ENCODE data around the gene THAP5.
"Not testable (repeated sequence)": the region's sequence is repeated elsewhere in the genome, so short reads cannot be mapped to it uniquely, and the experiment has no call there.

Gene THAP5

DNA sequence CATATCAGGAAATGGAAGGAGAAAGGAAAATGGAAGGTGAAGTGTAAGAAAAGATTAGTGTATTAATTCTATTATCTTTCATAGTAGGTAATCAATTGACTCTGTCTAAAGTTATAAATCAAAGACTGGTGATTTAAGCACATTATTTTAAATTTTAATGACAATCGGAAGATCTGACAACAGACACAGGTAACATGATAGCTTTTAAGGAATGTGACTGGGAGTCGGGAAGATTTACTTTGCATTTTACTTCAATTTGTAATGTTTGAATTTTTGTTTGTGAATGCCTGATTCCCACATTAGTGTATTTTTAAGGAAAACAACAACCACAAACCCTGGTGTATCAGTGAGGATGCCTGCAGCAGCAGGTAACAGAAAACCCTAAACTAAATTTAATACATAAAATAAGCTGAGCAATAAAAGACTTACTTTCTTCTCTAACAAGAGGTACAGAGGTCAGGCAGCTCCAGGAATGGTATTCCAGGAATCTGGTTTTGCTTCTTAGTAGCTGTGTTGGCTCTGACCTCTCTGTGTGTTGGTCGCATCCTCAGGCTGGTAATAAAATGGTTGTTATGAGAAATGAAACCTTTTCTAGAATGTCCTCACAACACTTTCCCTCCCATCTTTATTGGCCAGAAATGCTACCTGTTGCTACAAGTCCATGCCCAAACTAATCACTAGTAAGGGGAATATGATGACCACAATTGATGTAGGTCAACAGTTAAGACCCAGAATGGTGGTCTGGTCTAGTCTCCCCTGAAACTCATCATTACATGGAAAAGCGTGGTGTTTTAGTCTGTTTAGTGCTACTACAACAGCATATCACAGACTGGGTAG is 12.4 kb upstream of the THAP5 start:
- DNase-seq: no peak

DNA sequence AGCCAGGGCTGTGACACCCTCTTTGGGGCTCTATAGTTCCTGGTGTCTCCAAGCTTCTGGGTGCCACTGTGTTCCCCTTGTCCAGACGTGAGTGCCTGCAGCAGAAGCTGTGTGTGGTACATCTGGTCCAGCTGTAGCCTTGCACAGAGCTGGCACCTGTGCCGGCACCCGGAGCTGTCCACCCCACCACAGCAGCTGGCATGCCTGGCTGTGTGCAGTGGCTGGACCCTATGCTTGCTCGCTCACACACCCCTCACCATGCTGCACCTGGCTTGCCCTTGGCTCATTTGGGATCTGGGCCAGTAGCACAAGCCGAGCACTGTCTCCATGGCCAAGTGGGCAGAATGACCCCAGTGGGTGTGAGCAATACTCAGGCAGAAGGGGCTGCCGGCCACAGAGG is 10.8 kb upstream of the THAP5 start:
- DNase-seq: no peak

DNA sequence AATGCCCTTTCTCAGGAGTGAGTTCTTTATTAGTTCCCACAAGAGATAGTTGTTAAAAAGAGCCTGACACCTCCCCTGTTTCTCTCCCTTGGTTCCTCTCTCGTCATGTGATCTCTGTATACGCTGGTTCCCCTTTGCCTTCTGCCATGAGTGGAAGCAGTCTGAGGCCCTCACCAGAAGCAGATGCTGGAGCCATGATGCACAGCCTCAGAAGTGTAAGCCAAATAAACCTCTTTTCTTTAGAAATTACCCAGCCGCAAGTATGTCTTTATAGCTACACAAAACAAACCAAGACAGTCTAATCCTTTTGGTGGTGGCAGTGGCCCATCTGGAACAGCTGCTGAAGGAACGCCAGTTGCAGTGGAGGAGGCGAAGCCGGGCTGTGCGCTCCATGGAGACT is 9.4 kb upstream of the THAP5 start:
- DNase-seq: no peak

DNA sequence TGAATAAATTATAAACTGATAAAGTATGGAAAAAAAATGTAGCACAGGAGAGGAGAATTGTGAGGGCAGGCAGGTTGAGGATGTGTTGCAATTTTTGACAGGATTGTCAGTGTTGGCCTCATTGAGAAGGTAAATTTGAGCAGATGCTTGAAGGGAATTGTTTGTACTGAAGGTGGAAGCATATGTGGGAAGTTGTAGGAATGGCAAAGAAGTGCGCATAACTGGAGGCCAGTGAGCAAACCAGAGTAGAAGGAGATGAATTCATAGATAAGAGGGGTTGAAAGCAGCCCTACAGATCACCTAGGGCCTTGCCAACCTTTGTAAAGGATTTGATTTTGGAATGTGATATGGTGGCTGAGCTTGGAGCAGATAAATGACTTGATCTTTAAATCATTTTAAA is 6.6 kb upstream of the THAP5 start:
- no peak for DNase-seq

DNA sequence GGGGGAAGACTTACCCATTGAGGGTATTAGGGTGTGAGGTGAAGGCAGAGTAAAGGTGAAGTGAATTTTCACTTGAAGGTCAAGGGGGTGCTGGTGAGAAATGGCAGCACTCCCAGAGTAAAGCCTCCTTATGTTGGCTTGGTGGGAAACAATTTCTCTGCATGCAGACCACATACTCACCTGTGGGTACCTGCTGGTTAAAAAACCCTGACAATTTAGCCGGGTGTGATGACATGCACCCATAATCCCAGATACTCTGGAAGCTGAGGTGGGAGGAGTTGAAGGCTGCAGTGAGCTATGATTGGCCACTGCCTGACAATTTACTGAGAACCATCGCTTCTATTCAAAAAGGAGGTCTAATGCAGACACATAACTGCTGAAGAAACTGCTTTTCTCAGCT is 5.7 kb upstream of the THAP5 start:
- DNase-seq: no peak

DNA sequence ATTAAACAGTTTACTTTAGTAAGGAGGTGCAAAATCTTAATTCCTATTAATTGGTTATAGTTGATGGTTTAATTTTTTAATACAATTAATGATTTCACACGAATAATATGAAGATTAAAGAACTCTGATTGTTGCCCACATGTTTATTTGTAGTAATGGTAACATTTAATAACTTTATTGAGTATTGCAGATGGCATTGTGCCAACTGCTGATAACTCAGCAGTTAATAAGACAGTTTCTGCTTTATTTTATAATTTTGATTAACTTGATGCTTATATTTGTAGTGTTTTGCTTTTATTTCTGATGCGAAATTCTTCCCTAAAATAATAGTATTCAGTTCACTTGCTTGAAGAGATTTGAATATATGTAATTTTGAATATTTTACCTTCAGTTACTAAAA is 3.0 kb upstream of the THAP5 start:
- DNase-seq: no peak

DNA sequence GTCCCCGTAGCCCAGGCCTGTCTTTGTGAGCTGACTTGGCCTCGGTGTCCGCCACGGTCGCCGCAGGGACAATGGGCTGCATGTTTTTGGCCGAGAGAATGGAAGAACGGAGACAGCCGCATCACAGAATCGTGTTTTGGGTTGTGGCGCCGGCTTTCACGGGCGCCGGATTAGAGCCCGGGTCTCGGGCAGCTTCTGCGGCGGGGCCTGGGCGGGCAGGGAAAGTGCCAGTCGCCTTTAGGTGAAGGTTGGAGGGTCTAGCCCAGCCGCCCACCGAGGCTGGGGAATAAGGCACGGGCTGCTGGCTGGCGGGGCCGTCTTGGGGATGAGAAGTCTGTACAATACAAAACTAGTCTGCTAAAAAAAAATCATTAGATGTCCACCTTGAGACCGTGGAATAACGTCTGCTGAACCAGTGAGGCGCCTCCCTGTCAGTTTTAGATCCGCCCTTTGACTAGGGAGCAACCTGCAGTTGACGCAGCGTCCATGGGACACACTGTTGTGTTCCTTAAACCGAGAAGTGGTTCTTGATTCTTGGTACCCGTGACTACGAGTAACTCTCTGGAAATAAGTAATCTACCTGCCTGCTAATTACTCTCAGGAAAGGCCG is 745 bp upstream of the THAP5 start:
- DNase-seq: peak; percentile 18 to 25

DNA sequence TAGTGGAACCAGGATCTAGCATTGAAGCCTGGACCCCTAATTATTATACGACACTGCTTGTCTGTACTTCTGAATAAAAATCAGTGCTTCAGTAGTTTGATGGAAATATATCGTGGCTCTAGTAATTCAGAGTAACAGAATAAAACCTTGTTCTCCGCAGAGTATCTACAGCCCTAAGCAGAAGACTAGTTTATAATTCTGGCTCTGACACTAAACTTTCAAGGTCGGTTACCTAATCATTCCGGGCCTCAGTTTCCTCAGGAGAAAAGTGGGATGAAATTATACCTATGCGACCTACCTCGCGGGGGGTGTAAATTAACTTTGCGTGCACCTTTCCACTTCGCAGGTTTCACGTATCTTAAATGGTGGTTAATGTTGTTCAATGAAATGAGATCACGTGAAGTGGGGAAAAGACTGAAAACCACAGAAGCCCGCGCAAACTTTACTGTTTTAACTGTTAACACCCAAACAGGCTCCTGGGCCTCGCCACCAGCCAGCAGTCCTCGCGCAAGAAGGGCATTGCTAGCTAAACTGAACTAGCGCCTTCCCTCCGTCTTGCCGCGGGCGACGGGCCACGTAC is 615 bp downstream of the THAP5 start:
- DNase-seq: peak in 1 of 2 experiments; percentile 32

DNA sequence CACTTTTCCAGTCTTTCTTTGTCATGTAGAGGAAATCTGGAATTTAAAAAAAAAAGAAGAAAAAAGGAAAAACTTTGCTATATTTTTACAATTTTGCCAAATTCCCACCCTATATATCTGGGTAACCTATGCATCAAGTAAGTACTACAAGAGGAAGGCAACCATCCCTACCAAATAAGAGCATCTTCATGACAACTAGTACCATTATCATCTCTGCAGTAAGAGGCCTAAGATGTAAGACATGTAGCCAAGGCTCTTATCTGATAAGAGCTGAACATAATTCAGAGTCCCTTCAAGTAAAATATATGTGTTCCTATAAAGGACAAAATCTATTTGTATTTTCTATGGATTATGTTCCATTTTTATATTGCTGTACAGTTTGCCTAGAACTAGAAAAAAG is 3.5 kb downstream of the THAP5 start:
- no peak for DNase-seq

DNA sequence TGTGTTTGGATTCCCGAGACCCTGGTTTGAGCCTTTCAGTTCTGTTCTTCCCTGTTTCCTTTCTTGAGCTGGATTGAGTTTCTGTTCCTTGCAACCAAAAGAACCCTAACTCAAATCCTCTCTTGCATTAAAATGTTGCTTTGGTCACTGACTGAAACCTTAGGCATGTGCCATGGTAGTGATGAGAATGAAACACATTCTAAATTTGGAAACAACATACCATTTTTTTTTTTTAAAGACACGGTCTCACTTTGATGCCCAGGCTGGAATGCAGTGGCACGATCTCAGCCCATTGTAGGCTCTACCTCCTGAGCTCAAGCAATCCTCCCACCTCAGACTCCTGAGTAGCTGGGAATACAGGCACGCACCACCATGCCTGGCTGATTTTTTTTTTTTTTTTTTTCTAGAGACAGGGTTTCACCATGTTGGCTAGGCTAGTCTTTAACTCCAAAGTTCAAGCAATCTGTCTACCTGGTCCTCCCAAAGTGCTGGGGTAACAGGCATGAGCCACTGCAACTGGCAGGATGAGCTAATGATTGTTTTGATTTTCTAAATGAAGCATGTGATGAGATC is 8.4 kb downstream of the THAP5 start:
- DNase-seq: no peak

DNA sequence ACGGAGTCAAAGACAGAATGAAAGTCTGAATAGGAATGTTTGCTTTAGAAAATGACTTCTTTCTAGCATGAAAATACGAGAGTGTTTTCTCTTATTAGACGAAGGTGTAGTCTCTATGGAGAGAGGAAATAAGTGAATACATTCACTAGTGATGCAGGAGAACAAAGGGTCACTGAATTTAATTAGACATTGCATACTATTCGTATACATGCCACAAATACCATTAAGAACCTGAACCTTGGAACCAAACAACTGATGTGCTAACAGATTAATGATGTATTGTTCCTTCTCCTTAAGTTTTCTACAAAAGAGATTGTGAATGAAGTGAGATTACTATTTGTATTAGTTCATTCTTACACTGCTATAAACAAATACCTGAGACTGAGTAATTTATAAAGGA is 10.3 kb downstream of the THAP5 start:
- no peak for DNase-seq

DNA sequence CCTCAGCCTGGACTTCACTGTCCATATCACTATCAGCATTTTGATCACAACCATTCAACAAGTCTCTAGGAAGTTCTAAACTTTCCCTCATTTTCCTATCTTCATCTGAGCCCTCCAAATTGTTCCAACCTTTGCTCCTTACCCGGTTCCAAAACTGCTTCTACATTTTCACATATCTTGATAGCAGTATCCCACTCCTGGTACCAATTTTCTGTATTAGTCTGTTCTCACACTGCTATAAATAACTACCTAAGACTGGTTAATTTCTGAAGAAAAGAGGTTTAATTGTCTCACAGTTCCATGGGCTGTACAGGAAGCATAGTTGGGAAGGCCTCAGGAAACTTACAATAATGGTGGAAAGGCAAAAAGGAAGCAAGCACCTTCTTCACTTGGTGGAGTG is 11.9 kb downstream of the THAP5 start:
- no peak for DNase-seq

DNA sequence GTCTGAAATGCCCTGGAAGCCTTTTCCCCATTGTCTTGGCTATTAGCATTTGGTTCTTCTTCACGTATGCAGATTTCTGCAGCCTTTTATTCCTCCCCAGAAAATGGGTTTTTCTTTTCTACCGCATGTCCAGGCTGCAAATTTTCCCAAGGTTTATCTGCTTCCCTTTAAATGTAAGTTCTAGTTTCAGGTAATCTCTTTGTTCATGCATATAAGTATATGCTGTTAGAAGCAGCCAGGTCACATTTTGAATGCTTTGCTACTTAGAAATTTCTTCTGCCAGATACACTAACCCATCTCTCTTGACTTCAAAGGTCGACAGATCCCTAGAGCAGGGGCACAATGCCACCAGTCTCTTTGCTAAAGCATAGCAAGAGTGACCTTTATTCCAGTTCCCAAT is 12.3 kb downstream of the THAP5 start:
- DNase-seq: no peak

DNA sequence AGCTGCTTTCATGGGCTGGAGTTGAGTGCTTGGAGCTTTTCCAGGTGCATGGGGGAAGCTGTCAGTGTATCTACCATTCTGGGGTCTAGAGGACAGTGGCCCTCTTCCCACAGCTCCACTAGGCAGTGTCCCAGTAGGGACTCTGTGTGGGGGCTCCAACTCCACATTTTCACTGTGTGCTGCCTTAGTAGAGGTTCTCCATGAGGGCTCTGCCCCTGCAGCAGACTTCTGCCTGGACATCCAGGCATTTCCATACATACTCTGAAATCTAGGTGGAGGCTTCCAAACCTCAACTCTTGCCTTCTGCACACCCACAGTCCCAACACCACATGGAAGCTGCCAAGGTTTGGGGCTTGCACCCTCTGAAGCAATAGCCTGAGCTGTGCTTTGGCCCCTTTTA is 12.8 kb downstream of the THAP5 start:
- not testable (repeated sequence) for DNase-seq

DNA sequence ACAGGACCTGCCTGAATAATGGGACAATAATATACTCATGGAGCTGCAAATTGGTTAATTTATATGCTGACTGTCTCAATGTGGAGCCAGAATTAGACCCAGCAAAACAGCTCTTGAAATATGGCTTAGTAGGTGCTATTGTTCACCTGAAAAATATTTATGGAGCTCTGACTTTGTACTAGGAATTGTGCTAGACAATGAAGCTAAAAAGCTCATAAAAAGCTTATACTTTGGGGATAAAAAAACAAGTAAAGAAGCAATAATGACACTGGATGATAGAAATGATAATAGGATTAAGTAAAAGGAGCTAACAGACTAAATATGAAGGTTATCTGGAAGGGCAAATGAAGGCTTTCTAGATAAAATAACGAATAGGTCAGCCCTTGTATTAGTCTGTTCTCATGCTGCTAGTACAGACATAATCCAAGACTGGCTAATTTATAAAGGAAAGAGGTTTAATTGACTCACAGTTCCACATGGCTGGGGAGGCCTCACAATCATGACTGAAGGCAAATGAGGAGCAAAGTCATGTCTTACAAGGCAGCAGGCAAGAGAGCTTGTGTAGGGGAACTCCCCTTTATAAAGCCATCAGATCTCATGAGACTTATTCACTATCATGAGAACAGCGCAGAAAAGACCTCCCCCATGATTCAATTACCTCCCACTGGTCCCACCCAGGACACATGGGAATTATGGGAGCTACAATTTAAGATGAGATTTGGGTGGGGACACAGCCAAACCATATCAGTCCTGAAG is 21.2 kb downstream of the THAP5 start:
- not testable (repeated sequence) for DNase-seq

DNA sequence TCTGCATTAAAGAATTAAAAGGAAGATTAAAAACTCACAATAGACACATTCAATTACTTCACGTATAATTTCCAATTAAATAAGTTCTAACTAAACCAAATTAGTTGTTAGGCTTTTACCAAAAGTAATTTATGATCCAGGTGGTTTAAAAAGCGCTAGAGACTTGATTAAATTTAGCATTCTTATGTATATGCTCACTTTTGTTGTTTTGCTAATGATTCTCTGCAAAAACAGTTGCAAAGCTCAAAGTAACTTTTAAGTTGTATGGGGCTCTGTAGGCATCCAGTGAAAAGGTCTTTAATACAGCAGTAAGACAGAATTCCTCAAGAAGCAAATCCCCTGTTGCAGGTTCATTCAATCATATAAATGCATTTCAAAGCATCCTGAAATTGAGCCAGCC is 28.0 kb downstream of the THAP5 start:
- DNase-seq: no peak

DNA sequence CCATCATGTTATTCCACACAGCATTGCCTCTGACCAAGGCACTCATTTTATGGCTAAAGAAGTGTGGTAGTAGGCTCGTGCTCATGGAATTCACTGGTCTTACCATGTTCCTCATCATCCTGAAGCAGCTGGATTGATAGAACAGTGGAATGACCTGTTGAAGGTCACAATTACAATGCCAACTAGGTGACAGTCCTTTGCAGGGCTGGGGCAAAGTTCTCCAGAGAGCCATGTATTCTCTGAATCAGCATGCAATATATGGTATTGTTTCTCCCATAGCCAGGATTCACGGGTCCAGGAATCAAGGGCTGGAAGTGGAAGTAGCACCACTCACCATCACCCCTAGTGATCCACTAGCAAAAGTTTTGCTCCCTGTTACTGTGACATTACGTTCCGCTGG is 30.8 kb downstream of the THAP5 start:
- DNase-seq: not testable (repeated sequence)

DNA sequence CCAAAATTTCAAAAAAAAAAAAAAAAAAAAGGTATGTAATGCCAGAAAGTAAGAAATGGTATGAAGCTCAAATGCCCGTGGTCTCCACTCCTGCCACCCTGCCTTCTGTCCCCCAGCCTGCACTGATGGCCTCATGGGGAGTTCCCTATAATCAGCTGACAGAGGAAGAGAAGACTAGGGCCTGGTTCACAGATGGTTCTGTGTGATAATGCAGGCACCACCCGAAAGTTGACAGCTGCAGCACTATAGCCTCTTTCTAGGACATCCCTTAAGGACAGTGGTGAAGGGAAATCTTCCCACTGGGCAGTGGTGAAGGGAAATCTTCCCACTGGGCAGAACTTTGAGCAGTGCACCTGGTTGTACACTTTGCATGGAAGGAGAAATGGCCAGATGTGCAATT is 31.3 kb downstream of the THAP5 start:
- not testable (repeated sequence) for DNase-seq

DNA sequence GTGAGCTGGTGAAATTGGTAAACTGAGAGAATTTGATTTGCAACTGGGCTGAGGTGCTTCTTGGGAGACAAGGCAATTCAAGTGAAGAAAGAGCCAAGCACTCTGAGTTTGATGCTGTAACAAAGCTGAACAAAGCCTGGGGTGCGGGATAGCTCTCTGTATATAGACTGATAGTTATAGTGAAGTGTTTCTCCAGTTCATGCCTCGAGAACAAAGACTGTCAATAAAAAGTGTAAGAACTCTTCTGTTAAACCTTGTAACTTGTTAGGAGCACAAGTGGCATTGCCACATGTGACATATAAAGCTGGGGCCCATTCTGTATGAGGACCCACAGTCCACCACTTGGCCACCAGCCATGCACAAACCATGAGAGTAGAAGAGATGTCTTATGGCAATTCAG is 32.3 kb downstream of the THAP5 start:
- no peak for DNase-seq

DNA sequence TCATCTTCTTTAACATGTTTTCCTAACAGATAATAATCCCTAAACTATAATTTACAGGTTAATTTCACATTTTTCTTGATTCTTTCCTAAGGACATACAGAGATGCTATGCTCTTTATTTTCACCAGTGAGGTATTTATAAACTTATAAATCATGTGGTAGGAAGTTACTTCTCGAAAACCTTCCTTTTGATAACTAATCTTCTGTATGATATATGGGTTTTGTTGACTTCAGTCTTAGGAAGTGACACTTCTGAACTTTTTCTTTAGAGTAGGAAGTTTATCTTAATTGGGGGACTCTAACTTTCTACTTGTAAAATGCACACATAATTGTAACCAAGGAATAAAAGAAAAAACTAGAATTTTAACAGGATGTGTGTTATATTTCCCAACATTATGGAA is 33.8 kb downstream of the THAP5 start:
- no peak for DNase-seq

DNA sequence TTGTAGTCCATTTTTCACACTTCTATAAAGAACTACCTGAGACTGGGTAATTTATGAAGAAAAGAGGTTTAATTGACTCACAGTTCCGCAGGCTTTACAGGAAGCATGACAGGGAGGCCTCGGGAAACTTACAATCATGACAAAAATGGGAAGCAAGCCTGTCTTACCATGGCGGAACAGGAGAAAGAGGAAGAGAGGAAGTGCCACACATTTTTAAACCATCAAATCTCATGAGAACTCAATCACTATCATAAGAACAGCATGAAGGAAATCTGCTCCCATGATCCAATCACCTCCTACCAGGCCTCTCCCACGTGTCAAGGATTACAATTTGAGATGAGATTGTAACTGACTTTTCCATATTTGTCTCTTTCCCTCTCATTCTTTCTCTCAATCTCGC is 34.2 kb downstream of the THAP5 start:
- DNase-seq: no peak

DNA sequence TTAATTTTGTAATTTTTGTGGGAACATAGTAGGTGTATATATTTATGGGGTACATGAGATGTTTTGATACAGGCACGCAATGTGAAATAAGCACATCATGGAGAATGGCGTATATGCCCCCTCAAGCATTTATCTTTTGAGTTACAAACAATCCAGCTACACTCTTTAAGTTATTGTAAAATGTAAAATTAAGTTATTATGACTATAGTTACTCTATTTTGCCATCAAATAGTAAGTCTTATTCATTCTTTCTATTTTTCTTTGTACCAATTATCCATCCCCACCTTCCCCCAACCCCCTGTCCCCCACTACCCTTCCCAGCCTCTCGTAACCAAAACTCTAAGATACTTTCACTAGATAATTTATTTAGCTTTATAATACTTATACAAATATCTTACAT is 35.8 kb downstream of the THAP5 start:
- DNase-seq: no peak

DNA sequence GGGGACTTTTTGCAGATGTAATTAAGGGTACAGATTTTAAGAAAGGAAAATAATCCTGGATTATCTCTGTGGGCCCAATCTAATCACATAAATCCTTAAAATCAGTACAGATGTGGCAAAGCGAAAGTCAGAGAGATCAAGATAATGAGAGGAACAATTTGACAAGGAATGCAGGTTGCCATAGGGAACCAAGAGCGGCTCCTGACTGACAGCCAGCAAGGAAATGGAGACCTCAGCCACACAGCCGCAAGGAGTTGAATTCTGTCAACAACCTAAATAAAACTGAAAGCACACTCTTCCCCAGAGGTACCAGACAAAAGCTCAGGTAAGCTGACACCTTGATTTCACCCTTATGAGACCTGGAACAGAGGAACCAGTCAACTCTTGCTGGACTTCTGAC is 40.2 kb downstream of the THAP5 start:
- DNase-seq: no peak

All from activated CD4-positive, alpha-beta T cell treated with anti-CD3 and anti-CD28 coated beads, Interleukin-2, amount 50 U/mL, for 4 hours (primary cell).